ENCODE results near the gene CAPN12.

DNA sequence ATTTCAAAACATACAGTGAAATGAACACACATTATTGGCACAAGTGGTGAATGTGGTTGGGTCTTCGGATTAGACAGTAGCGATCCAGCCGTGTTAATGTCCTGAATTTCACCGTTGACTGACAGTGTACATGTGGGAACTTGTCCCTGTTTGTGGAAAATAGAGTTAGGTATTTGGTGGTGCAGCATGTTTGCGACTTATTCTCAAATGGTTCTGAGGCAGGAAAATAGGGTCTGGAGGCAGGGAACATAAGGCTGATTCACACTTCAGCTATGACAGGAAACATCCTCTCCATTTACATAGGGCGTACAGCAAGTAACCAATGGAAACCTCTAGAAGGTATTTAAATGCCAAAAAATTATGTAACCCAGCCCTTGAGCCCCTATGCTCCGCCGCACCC is 48.9 kb upstream of the CAPN12 start:
- TF ChIP-seq, protein P1, sequence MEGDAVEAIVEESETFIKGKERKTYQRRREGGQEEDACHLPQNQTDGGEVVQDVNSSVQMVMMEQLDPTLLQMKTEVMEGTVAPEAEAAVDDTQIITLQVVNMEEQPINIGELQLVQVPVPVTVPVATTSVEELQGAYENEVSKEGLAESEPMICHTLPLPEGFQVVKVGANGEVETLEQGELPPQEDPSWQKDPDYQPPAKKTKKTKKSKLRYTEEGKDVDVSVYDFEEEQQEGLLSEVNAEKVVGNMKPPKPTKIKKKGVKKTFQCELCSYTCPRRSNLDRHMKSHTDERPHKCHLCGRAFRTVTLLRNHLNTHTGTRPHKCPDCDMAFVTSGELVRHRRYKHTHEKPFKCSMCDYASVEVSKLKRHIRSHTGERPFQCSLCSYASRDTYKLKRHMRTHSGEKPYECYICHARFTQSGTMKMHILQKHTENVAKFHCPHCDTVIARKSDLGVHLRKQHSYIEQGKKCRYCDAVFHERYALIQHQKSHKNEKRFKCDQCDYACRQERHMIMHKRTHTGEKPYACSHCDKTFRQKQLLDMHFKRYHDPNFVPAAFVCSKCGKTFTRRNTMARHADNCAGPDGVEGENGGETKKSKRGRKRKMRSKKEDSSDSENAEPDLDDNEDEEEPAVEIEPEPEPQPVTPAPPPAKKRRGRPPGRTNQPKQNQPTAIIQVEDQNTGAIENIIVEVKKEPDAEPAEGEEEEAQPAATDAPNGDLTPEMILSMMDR (conservative IDR thresholded peaks at IDR 0.05 in 1 of 2, IDR thresholded peaks at IDR 0.05 in 1 of 2; ENCODE audit: extremely low read depth in 1 of 2, insufficient read depth in 1 of 2, low read depth in 1 of 2, low read length in 2 of 2): no peak
- TF ChIP-seq EZH2 (IDR thresholded peaks at IDR 0.05; ENCODE audit: borderline replicate concordance, low read length): no peak

Data from mammary epithelial cell (primary cell).